ENCODE data around the gene RAC2. TPM values are rescaled to one million over a fixed set of nuclear protein-coding genes. Genes with fewer than 3 reads are reported as not detected.
A peak's percentile ranks its signal among the peaks of the same experiment; 100 is the strongest.

RAC2 gene
- total RNA-seq, 2 donors from 2014 or later = 9.7 to 14.4 TPM

DNA sequence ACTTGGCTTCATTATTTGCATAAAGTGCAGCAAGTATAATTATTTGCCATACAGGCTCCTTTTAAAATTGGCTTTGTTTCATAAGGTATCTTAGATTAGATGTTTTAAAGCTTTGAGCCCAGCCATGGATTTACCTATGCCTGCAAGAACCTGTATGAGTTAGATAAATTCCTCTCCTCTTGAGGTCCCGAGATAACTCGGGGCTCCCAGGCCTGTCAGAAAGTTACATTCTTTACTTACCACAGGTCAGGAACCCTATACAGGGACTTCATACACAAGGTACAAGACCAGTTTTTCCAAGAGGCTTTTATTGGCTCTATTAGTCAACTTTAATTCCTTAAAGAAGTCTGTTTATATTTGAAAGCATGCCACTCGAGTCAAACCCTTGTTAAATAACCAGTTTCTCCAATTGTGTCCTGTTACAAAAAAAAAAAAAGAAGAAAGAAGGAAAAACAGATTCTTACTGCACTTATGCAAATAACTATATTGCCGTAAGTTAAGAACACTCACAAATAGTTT is 53.7 kb downstream of the RAC2 start:
- intact Hi-C loops (cut with DNase I) = loop anchor here (10.0 kb wide), 1 partner anchor 406 kb away; no protein-coding TSS in a partner anchor
- no peaks in the 10 kb centered on the region for H3K36me3 ChIP-seq
- 35% methylated on average over 4 of the region's 4 CpGs for WGBS
- peak; percentile 27 for TF ChIP-seq POLR2AphosphoS5 (IDR thresholded peaks at IDR 0.05)
- TF ChIP-seq, protein P1, sequence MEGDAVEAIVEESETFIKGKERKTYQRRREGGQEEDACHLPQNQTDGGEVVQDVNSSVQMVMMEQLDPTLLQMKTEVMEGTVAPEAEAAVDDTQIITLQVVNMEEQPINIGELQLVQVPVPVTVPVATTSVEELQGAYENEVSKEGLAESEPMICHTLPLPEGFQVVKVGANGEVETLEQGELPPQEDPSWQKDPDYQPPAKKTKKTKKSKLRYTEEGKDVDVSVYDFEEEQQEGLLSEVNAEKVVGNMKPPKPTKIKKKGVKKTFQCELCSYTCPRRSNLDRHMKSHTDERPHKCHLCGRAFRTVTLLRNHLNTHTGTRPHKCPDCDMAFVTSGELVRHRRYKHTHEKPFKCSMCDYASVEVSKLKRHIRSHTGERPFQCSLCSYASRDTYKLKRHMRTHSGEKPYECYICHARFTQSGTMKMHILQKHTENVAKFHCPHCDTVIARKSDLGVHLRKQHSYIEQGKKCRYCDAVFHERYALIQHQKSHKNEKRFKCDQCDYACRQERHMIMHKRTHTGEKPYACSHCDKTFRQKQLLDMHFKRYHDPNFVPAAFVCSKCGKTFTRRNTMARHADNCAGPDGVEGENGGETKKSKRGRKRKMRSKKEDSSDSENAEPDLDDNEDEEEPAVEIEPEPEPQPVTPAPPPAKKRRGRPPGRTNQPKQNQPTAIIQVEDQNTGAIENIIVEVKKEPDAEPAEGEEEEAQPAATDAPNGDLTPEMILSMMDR (IDR thresholded peaks at IDR 0.05) = no peak
- no peak for TF ChIP-seq POLR2A (IDR thresholded peaks at IDR 0.05)
- DNase-seq (ENCODE audit: low spot score) = no peak
- H3K27ac ChIP-seq = no peak overlapping the region
- no peak overlapping the region for H3K4me3 ChIP-seq
- peaks cover 14% of the 10 kb centered on the region for H3K4me1 ChIP-seq (replicated peaks)
- H3K27me3 ChIP-seq (replicated peaks; ENCODE audit: insufficient read depth) = no peaks in the 10 kb centered on the region
- no peaks in the 10 kb centered on the region for H3K9me3 ChIP-seq

DNA sequence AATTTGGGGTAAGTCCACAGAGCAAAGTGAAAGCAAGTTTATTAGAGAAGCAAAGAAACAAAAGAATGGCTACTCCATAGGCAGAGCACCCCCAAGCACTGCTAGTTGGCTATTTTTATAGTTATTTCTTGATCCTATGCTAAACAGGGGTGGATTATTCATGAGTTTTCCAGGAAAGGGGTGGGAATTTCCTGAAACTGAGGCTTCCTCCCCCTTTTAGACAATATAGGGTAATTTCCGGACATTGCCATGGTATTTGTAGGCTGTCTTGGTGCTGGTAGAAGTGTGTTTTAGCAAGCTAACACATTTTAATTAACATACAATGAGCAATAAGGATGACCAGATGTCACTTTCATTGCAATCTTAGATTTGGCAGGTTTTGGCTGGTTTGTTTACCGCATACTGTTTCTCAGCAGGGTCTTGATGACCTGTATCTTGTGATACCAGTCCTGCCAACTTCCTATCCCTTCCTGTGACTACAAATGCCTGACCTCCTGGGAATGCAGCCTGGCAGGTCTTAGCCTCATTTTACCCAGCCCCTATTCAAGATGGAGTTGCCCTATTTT is 55.1 kb downstream of the RAC2 start:
- peak overlapping the region; percentile 72 to 83 for H3K27ac ChIP-seq
- H3K4me1 ChIP-seq (replicated peaks) = peaks cover 14% of the 10 kb centered on the region
- H3K9me3 ChIP-seq = no peaks in the 10 kb centered on the region
- 62% methylated on average over 2 of the region's 2 CpGs for WGBS
- H3K36me3 ChIP-seq = no peaks in the 10 kb centered on the region
- intact Hi-C loops (cut with DNase I) = no loop called here
- no peak overlapping the region for H3K4me3 ChIP-seq
- DNase-seq (ENCODE audit: low spot score) = no peak
- no peaks in the 10 kb centered on the region for H3K27me3 ChIP-seq (replicated peaks; ENCODE audit: insufficient read depth)
- TF ChIP-seq, protein P1 (IDR thresholded peaks at IDR 0.05) = no peak
- TF ChIP-seq POLR2AphosphoS5 (IDR thresholded peaks at IDR 0.05) (peak; percentile 3), POLR2A (IDR thresholded peaks at IDR 0.05) (no peak)

DNA sequence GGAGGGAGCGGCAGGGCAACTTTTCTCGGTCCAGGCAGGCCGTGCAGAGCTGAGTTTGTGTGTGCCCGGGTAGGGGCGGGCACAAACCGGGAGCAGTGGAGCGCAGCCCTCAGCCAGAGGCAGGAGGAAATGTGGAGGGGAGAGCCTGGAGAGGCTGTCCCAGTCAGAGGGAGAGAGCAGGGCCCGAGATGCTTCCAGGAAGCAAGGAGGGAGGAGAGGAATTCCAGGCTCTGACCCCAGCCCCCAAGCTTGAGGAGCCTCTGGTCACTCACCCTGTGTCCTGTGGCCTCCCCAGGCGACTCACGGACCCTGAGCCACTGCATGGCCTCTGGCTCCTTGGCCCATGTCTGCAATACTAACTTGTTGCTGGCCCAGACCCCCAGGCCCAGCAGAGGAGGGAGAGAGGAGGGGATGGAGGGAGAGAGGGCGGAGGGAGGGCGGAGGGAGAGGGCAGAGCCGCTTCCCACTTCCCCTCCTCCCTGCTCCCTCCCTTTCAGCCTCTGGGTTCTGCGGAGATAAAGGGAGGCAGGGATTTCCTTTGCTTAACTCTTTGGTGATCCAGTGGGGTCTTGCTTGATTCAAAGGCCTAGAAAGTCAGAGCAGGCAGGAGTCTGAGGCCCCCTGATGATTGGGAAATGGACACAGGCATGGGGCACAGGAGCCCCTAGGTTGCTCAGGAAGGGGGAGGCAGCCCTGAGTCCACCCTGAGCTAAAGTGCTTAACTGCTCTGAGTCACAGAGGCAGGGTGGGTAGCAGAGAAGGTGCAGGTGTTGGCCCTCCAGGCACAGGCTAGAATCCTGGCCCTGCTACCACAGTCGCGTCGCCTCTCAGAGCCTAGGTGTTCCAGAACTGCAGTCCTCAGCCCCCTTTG is 55.9 kb downstream of the RAC2 start, which contains the start of gene C1QTNF6:
Gene C1QTNF6 (minus strand): TSS at position 357 of the 871 bp plus-strand sequence. CDS start 34 bp downstream, at position 323.
- Histone ChIP-seq H3K27ac (peak within 1 kb of the TSS; percentile 72 to 83), H3K4me3 (peak within 1 kb of the TSS in 1 of 2 donors; percentile 8), H3K27me3 (replicated peaks; ENCODE audit: insufficient read depth) (no peaks in the 10 kb centered on the region), H3K4me1 (replicated peaks) (peaks cover 14% of the 10 kb centered on the region), H3K9me3 (no peaks in the 10 kb centered on the region), H3K36me3 (no peaks in the 10 kb centered on the region)
- TF ChIP-seq POLR2A (IDR thresholded peaks at IDR 0.05) (no peak), POLR2AphosphoS5 (IDR thresholded peaks at IDR 0.05) (no peak)
- TF ChIP-seq, protein P1 (IDR thresholded peaks at IDR 0.05) = no peak
- intact Hi-C loops (cut with DNase I) = no loop called here
- no peak for DNase-seq (ENCODE audit: low spot score)
- WGBS = 17% methylated on average over 16 of the region's 17 CpGs

DNA sequence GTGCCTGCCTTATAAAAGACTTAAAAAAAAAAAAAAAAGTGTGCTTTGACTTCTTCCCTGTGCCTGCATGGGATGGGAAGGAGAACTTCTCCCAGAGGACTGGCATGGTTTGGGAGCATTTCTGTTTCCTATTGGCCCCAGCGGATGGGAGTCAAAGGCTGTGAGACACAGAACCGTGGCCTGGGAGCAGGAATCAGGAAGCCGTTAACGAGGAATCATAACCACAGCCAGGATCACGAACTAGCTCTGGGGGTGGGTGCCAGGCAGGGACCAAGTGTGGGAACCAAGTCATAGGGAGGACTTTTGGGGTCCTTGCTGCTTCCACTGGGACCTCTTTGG is 56.5 kb downstream of the RAC2 start:
- DNase-seq (ENCODE audit: low spot score) = no peak
- Histone ChIP-seq H3K36me3 (no peaks in the 10 kb centered on the region), H3K27me3 (replicated peaks; ENCODE audit: insufficient read depth) (no peaks in the 10 kb centered on the region), H3K27ac (peak overlapping the region; percentile 72 to 83), H3K4me1 (replicated peaks) (peaks cover 14% of the 10 kb centered on the region), H3K9me3 (no peaks in the 10 kb centered on the region), H3K4me3 (peak overlapping the region in 1 of 2 donors; percentile 8)
- WGBS = 0% methylated on average over 5 of the region's 5 CpGs
- intact Hi-C loops (cut with DNase I) = no loop called here
- TF ChIP-seq, protein P1 (IDR thresholded peaks at IDR 0.05) = no peak
- TF ChIP-seq POLR2A (IDR thresholded peaks at IDR 0.05) (no peak), POLR2AphosphoS5 (IDR thresholded peaks at IDR 0.05) (no peak)
